GM18502 (cell line): ENCODE data around the gene IL36G.

Experiments used
- ATAC-seq: cut with Tn5 transposase; IDR thresholded peaks from one replicate; pipeline ENCODE4 v1.9.1; 2021; ENCODE audit warnings: mild to moderate bottlenecking; ENCODE audit not compliant: unreplicated experiment, poor library complexity

The IL36G gene

DNA sequence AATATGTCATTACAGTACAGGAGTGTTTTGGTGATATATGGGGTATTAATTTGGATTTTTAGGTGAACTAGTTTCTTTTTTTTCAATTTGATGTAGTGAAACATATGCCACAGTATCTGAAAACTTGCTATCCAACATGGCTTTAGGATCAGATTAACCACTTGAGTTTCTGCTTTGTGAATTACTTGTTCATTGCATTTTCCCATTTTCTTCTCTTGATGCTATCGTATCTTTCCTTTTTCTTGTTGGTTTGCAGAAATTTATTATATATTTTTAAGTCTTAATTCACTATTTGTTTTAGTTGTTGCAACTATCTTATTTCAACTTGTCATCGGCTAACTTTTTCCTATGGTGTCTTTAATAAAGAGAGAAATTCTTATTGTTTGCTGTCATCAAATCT lies 36.3 kb downstream of the IL36G start:
- no peak for ATAC-seq

DNA sequence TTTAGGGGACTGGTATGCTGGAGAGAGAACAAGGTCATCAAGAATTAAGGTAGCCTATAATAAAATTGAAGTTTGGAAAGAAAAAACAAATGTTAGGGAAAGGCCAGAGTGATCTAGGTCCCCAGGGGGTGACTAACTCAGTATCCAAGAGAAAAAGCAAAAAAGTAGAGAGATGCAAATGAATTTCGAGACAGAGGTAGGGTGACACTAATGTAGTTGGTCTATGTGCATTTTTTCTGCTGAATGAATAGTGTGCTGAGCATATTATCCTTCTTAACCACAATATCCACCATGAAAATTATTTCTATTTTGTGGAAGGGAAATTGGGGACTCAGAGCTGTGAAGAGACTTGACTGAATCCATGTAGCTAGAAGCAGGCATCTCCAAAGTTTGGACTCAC lies 37.2 kb downstream of the IL36G start:
- no peak for ATAC-seq

DNA sequence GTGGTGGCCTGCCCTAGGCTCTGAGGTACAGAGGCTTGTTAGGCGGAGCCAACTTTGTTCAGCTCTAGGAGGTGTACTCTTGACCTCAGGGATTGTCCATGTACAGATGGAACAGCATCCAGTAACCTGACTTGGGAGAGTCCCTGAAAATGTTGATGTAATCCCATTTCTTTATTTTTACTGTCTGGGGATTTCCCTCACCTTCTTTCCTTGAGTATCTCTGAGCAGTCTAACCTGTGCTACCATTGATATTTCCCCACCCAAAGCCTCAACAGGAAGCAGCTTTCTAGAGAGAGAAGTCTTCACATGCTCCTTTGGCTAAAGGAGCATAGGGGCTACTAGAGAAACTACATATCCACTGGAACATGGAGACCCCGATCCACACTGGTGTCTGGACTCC lies 37.8 kb downstream of the IL36G start:
- ATAC-seq = no peak

DNA sequence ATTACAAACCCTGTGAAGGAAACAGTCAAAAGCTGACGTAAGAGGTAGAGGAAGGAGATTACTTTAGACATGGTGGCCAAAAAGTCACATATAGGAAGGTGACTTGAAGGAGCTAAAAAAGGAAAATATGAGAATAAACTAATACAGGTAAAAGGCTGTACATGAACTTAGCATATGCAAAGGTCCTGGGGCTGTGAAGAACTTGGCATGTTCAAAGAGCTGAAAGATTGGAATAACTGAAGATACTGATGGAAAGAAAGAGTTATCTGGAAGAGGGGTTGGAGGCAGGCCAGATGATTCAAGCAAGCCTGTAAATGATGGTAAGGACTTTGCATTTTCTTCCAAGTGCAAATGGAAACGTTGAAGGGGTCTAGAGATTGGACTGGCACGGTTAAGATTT lies 40.7 kb downstream of the IL36G start:
- no peak for ATAC-seq

DNA sequence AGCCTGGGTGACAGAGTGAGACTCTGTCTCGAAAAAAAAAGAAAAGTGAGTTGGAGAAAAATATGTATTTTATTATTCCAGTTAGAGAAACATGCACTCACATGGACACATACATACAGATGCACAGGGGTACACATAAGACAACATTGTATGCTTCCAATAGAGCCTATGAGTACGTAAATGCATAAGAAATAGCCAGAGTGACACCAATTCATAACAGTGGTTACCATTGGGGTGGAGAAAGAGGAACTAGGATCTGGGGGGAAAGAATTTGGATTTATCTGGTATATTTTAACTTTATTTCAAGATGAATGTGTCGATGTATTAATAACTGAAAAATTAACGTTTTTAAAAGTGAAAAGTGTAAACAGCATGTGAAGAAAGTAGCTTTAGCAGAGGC lies 43.5 kb downstream of the IL36G start:
- ATAC-seq = no peak

DNA sequence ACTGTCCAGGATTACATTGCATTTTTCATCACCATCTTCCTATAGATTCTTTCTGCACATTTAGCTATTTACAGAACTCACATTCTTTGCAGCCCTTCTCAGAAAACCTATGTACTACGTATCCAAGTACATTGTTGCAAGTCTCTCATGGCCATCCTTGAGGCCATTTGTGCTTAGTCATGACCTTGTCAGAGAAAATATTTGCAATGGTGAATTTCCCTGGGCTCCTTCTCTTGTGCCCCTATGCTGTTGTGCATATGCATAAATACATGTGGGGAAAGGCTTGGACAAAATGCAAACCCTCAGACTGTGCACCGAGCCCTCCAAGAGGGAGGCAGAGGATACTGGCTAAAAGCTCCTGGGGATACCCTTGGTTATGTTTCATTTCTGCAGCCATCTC lies 47.0 kb downstream of the IL36G start:
- no peak for ATAC-seq

DNA sequence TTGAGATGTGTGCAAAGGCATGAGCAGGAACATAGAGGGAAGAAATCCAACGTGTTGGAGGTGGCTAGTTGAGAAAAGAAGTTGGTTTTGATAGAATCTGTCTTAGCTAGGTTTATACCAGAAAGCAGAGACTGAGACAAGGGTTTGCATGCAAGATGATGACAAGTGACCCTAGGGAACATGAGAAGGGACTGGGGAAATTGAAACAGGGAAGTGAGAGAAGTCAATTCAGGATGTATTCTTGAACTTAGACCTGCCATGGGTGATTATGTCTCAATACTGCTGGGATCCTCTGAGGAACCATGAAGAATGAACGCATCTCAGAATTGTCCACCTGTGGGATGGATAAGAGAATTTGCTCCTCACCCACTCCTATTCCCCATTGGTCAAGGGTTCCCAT lies 47.9 kb downstream of the IL36G start:
- no peak for ATAC-seq

DNA sequence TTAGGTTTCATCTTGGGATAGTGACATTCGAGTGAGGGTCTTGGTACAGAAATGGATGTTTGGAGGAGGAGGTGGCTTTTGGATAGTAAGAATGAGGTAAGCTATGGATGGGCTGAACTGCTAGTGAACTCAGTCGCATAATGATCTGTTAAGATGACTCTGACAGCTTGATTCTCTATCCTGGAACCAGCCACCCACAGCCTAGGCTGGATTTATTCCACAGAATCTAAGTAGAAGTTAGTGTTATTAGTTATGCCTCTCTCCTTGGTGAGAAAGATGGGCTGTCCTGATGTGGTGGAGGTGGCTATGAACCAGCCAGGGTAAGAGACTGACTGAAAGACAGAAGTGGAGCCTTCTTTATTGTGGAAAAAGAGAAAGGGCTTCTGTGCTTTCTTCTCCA lies 49.9 kb downstream of the IL36G start:
- no peak for ATAC-seq

DNA sequence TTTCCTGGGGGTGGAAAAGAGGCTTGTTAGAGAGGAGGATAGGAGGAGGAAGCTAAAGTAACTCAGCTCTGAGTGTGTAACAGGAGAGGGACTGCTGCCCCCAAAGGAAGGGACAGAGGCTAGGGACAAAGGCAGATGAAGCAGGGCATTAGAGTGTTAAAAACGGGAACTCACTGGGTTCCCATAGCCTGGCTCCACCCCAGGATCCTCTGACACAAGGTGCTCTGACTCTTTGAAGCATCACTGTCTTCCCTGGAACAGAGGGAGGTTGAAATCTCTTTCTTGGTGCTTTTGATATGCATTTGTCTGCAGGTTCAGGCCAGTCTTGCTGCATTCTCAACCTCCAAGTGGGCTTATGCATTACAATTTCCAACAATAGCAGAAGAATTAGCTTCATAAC lies 50.3 kb downstream of the IL36G start:
- ATAC-seq = no peak

DNA sequence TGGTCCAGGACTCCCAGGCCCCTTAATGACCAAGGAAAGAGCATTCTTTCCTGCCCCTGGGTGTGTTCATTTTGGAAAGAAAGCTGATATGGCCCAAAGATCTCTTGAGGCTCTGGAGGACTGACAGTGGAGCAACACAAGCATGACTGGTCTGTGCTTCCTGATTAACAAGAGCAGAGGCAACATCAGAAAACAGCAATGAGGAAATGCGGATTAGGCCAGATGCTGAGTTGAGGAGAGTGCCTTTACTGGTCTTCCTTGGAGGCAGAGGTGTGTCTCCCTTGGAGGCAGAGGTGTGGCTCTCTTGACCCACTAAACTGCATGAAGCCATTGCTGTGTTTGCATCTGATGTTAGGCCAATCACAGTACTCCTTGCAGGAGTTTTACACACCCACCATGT lies 54.9 kb downstream of the IL36G start:
- no peak for ATAC-seq

DNA sequence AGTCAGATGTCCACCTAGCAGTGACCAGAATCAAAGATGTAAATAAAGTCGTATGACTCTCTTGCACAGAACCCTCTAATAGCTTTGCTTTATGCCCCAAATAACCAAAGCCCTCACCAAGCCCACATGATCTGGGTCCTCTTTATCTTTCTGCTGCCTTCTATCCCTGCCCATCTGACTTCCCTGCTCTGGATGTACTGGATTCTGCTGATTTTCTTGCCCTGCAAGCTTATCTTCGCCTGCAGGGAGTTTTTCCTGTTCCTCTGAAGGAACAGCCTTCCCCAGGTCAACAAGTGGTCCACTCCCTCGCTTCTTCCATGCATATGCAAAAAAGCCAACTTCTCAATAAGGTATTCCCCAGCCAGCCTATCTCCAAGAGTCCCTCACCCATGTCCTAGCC lies 56.2 kb downstream of the IL36G start:
- no peak for ATAC-seq
